H9 (cell line): ENCODE measurements around the gene TMEM248. TPM values are rescaled to one million over a fixed set of nuclear protein-coding genes. Genes with fewer than 3 reads are reported as not detected.
"Not testable (repeated sequence)": the region's sequence is repeated elsewhere in the genome, so short reads cannot be mapped to it uniquely, and the experiment has no call there.

Experiments used
- DNase-seq: peaks from one replicate; pipeline ENCODE4 v3.0.0-alpha.2; 2017
- H2AFZ ChIP-seq: one replicate; pipeline ENCODE4 v1.6.1; 2013; ENCODE audit warnings: mild to moderate bottlenecking, low read length, control low read depth, moderate library complexity
- H2AK5ac ChIP-seq: 2 replicates; pipeline ENCODE4 v1.6.1; 2013; ENCODE audit warnings: low read length, control low read depth, mixed read lengths; ENCODE audit not compliant: insufficient read length
- H2BK120ac ChIP-seq: one replicate; pipeline ENCODE4 v1.6.1; 2013; ENCODE audit warnings: low read depth, mild to moderate bottlenecking, low read length, control low read depth, inconsistent platforms; ENCODE audit not compliant: poor library complexity, severe bottlenecking
- H2BK12ac ChIP-seq: 2 replicates; pipeline ENCODE4 v1.6.1; 2013; ENCODE audit warnings: low read length, control low read depth, mixed read lengths, low read depth; ENCODE audit not compliant: insufficient read length
- H2BK15ac ChIP-seq: 2 replicates; pipeline ENCODE4 v1.6.1; 2013; ENCODE audit warnings: low read depth, low read length, control low read depth
- H2BK20ac ChIP-seq: one replicate; pipeline ENCODE4 v1.6.1; 2013; ENCODE audit warnings: low read depth, mild to moderate bottlenecking, low read length, control low read depth, inconsistent platforms; ENCODE audit not compliant: poor library complexity, severe bottlenecking
- H2BK5ac ChIP-seq: 2 replicates; pipeline ENCODE4 v1.6.1; 2013; ENCODE audit warnings: low read length, control low read depth, mixed read lengths; ENCODE audit not compliant: insufficient read length
- H3K14ac ChIP-seq: 2 replicates; pipeline ENCODE4 v1.6.1; 2013; ENCODE audit warnings: low read length, control low read depth; ENCODE audit not compliant: insufficient read depth
- H3K18ac ChIP-seq: 2 replicates; pipeline ENCODE4 v1.6.1; 2013; ENCODE audit warnings: low read depth, mild to moderate bottlenecking, mixed read lengths, low read length, control low read depth; ENCODE audit not compliant: insufficient read length
- H3K23ac ChIP-seq: 2 replicates; pipeline ENCODE4 v1.6.1; 2013; ENCODE audit warnings: low read length, control low read depth, mixed read lengths, low read depth; ENCODE audit not compliant: insufficient read length
- H3K23me2 ChIP-seq: 2 replicates; pipeline ENCODE4 v1.6.1; 2013; ENCODE audit warnings: low read depth, mild to moderate bottlenecking, mixed read lengths, low read length, control low read depth; ENCODE audit not compliant: insufficient read length, poor library complexity, severe bottlenecking
- H3K27ac ChIP-seq: 2 replicates; pipeline ENCODE4 v1.5.1; 2013; ENCODE audit warnings: low read length, control low read depth, mixed read lengths, low read depth; ENCODE audit not compliant: insufficient read length
- H3K27me3 ChIP-seq: 2 replicates; pipeline ENCODE4 v1.6.1; 2013; ENCODE audit warnings: low read length, control low read depth, inconsistent platforms; ENCODE audit not compliant: insufficient read depth
- H3K4ac ChIP-seq: 2 replicates; pipeline ENCODE4 v1.6.1; 2013; ENCODE audit warnings: low read depth, mild to moderate bottlenecking, control low read depth, inconsistent platforms, low read length, moderate library complexity
- H3K4me1 ChIP-seq: 2 replicates; pipeline ENCODE4 v1.6.1; 2013; ENCODE audit warnings: low read length, control low read depth, inconsistent platforms; ENCODE audit not compliant: insufficient read depth
- H3K4me2 ChIP-seq: 2 replicates; pipeline ENCODE4 v1.6.1; 2013; ENCODE audit warnings: low read length, control low read depth, mixed read lengths; ENCODE audit not compliant: insufficient read length, insufficient read depth
- H3K56ac ChIP-seq: 2 replicates; pipeline ENCODE4 v1.6.1; 2013; ENCODE audit warnings: low read depth, mild to moderate bottlenecking, mixed read lengths, low read length, control low read depth; ENCODE audit not compliant: insufficient read length
- H3K79me1 ChIP-seq: 2 replicates; pipeline ENCODE4 v1.6.1; 2013; ENCODE audit warnings: low read depth, mild to moderate bottlenecking, moderate library complexity, low read length, control low read depth, inconsistent platforms; ENCODE audit not compliant: insufficient read depth, poor library complexity, severe bottlenecking
- H3K79me2 ChIP-seq: 2 replicates; pipeline ENCODE4 v1.6.1; 2013; ENCODE audit warnings: low read length, control low read depth, inconsistent platforms; ENCODE audit not compliant: insufficient read depth
- H3K9ac ChIP-seq: 2 replicates; pipeline ENCODE4 v1.6.1; 2013; ENCODE audit warnings: low read length, control low read depth, mixed read lengths; ENCODE audit not compliant: insufficient read length; ENCODE audit errors: extremely low read depth
- H3K9me3 ChIP-seq: one replicate; pipeline ENCODE4 v1.6.1; 2013; ENCODE audit warnings: low read depth, low read length, inconsistent platforms; ENCODE audit not compliant: control insufficient read depth
- H3T11ph ChIP-seq: one replicate; pipeline ENCODE4 v1.6.1; 2013; ENCODE audit warnings: mild to moderate bottlenecking, low read length, control low read depth, inconsistent platforms
- H4K20me1 ChIP-seq: one replicate; pipeline ENCODE4 v1.6.1; 2013; ENCODE audit not compliant: control insufficient read depth, insufficient read length, insufficient read depth
- H4K5ac ChIP-seq: 2 replicates; pipeline ENCODE4 v1.6.1; 2013; ENCODE audit warnings: low read depth, mild to moderate bottlenecking, mixed read lengths, low read length, control low read depth; ENCODE audit not compliant: insufficient read length
- H4K8ac ChIP-seq: replicated peaks from 2 replicates; pipeline ENCODE4 v1.6.1; 2013; ENCODE audit warnings: low read length, control low read depth, mixed read lengths, low read depth; ENCODE audit not compliant: insufficient read length
- H4K91ac ChIP-seq: 2 replicates; pipeline ENCODE4 v1.6.1; 2013; ENCODE audit warnings: low read depth, mild to moderate bottlenecking, moderate library complexity, mixed read lengths, low read length, control low read depth; ENCODE audit not compliant: insufficient read length
- H3K27ac Mint-ChIP-seq, 3 experiments: 2 replicates in 2 of 3; 3 replicates in 1 of 3; pipeline ENCODE4 v1.8.0; 2020 to 2021; ENCODE audit warnings: mixed read lengths in 3 of 3, mild to moderate bottlenecking in 1 of 3, moderate library complexity in 1 of 3
- H3K27me3 Mint-ChIP-seq: 2 replicates; pipeline ENCODE4 v1.8.0; 2021; ENCODE audit warnings: low read depth, mild to moderate bottlenecking, moderate library complexity, mixed read lengths
- H3K36me3 Mint-ChIP-seq, 3 experiments: 2 replicates in 2 of 3; 3 replicates in 1 of 3; pipeline ENCODE4 v1.8.0; 2020 to 2021; ENCODE audit warnings: low read depth in 3 of 3, mixed read lengths in 3 of 3; ENCODE audit not compliant: insufficient read depth in 1 of 3
- H3K4me1 Mint-ChIP-seq, 2 experiments: 2 replicates each; pipeline ENCODE4 v1.8.0; 2020; ENCODE audit warnings: mixed read lengths in 2 of 2
- H3K4me3 Mint-ChIP-seq, 2 experiments: 2 replicates in 1 of 2; 3 replicates in 1 of 2; pipeline ENCODE4 v1.8.0; 2020 to 2021; ENCODE audit warnings: mild to moderate bottlenecking in 2 of 2, mixed read lengths in 2 of 2, moderate library complexity in 1 of 2
- H3K9me3 Mint-ChIP-seq, 2 experiments: 2 replicates in 1 of 2; 3 replicates in 1 of 2; pipeline ENCODE4 v1.8.0; 2020; ENCODE audit warnings: mild to moderate bottlenecking in 2 of 2, mixed read lengths in 2 of 2, moderate library complexity in 1 of 2
- WGBS: extraction: QIAGEN DNeasy Blood & Tissue Kit; methylation state at CpG from one replicate; pipeline ENCODE4 v1.1.7; 2013; ENCODE audit warnings: missing lambda C conversion rate, low lambda C conversion rate, mixed read lengths; ENCODE audit not compliant: insufficient read length; ENCODE audit errors: extremely low coverage; 5-methylcytosine and 5-hydroxymethylcytosine counted together
- total RNA-seq: library from RNA; stranded (reverse); gene quantifications from 2 replicates; pipeline ENCODE4 v1.2.1, GENCODE V29; 2021
- TF ChIP-seq, protein P1 (sequence below): fragments of 200-600 bp; sonication (generic); conservative IDR thresholded peaks from 3 replicates; pipeline ENCODE4 v1.8.0; 2021; ENCODE audit warnings: antibody characterized with exemption, mild to moderate bottlenecking

TMEM248 gene
- total RNA-seq, 1 experiment from 2014 or later = 74.2 TPM

DNA sequence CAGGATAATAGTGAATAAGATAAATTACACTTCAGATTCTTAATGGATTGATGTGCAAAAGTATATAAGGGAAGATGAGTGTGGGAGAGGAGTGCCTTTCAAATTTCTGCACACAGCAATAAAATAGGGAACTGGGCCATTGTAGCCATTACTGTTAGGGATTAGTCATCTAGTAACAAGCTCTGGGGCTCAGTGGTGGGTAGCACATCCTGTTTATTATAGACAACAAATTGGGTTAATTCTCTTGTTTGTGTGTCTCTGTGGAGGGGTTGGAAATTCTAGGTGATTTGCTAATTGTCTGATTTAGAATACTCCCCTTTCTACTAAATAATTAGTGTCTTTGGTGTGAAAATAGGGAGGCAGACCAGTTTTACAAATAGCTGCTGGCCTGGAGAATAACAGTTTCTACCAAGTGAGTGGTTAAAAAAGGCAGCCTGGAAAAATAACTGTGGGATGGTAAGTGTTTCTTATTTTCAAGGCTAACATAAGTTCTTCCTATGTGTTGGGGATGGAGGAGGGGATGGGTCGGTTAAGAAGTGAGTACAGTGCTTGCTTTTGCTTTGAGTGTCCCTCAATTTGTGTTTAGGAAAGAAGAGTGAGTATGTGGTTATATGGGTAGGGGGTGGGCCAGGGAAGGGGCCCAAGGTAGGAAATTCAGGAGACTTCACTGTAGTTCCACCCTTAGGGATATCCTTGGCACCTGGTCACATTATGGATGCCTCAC, 43.3 kb upstream of the TMEM248 start:
- Histone ChIP-seq H3K4me2 (no peak overlapping the region), H2AK5ac (no peak overlapping the region), H3K27me3 (no peaks in the 10 kb centered on the region), H3K4me1 (no peaks in the 10 kb centered on the region), H3K14ac (no peak overlapping the region), H3K27ac (no peak overlapping the region), H3K4ac (no peak overlapping the region), H2BK15ac (no peak overlapping the region), H3K23ac (no peak overlapping the region), H3K79me1 (no peaks in the 10 kb centered on the region), H4K5ac (no peak overlapping the region), H2BK5ac (no peak overlapping the region), H2AFZ (no peak overlapping the region), H3T11ph (no peak overlapping the region), H3K9me3 (no peaks in the 10 kb centered on the region), H4K20me1 (no peaks in the 10 kb centered on the region), H4K8ac (no peak overlapping the region), H3K23me2 (no peaks in the 10 kb centered on the region), H3K9ac (no peak overlapping the region), H2BK120ac (no peak overlapping the region), H3K56ac (no peak overlapping the region), H4K91ac (no peak overlapping the region), H3K79me2 (no peaks in the 10 kb centered on the region), H2BK12ac (no peak overlapping the region), H3K18ac (no peak overlapping the region), H2BK20ac (no peak overlapping the region)
- no CpG with 5 or more reads among the region's 1 CpG for WGBS
- no peaks in the 10 kb centered on the region for H3K9me3 Mint-ChIP-seq
- no peak for DNase-seq
- no peaks in the 10 kb centered on the region; the same call in 1 of the 2 replicates for H3K27me3 Mint-ChIP-seq
- H3K27ac Mint-ChIP-seq = no peak overlapping the region
- TF ChIP-seq, protein P1, sequence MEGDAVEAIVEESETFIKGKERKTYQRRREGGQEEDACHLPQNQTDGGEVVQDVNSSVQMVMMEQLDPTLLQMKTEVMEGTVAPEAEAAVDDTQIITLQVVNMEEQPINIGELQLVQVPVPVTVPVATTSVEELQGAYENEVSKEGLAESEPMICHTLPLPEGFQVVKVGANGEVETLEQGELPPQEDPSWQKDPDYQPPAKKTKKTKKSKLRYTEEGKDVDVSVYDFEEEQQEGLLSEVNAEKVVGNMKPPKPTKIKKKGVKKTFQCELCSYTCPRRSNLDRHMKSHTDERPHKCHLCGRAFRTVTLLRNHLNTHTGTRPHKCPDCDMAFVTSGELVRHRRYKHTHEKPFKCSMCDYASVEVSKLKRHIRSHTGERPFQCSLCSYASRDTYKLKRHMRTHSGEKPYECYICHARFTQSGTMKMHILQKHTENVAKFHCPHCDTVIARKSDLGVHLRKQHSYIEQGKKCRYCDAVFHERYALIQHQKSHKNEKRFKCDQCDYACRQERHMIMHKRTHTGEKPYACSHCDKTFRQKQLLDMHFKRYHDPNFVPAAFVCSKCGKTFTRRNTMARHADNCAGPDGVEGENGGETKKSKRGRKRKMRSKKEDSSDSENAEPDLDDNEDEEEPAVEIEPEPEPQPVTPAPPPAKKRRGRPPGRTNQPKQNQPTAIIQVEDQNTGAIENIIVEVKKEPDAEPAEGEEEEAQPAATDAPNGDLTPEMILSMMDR = no peak
- H3K4me1 Mint-ChIP-seq = no peaks in the 10 kb centered on the region
- H3K4me3 Mint-ChIP-seq = no peak overlapping the region
- H3K36me3 Mint-ChIP-seq = peaks cover 0 to 11% (median 10%) of the 10 kb centered on the region in 3 experiments; a peak in 5 of 7 replicates

DNA sequence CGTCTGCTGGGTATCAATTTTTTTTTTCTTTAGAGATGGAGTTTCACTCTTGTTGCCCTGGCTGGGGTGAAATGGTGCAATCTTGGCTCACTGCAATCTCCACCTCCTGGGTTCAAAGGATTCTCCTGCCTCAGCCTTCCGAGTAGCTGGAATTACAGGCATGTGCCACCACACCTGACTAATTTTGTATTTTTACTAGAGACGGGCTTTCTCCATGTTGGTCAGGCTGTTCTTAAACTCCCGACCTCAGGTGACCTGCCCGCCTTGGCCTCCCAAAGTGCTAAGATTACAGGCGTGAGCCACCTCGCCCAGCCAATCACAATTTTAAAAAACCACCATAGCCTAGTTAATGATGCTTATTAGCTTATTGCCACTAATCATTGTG, 42.7 kb upstream of the TMEM248 start:
- H2AFZ ChIP-seq, H3K27me3 ChIP-seq, H3K27ac Mint-ChIP-seq: not testable (repeated sequence)

More for the DNA sequence above, 42.7 kb upstream of the TMEM248 start:
- H3K4me2 ChIP-seq, H3K4ac ChIP-seq, H3K4me1 Mint-ChIP-seq, H3K18ac ChIP-seq, H3K79me2 ChIP-seq, H3K9me3 ChIP-seq, DNase-seq, H3K56ac ChIP-seq, H3K27ac ChIP-seq, H4K5ac ChIP-seq, H3K14ac ChIP-seq, H3K4me3 Mint-ChIP-seq, H4K8ac ChIP-seq, H3T11ph ChIP-seq, H3K4me1 ChIP-seq, H2BK15ac ChIP-seq, H3K79me1 ChIP-seq, H3K23me2 ChIP-seq, H3K23ac ChIP-seq, H3K27me3 Mint-ChIP-seq, H3K9ac ChIP-seq, H2AK5ac ChIP-seq, H2BK20ac ChIP-seq, H2BK5ac ChIP-seq, H3K9me3 Mint-ChIP-seq, H2BK120ac ChIP-seq, H4K20me1 ChIP-seq, H4K91ac ChIP-seq, H2BK12ac ChIP-seq: not testable (repeated sequence)
- peaks cover 0 to 11% (median 10%) of the 10 kb centered on the region in 3 experiments; a peak in 5 of 7 replicates for H3K36me3 Mint-ChIP-seq
- WGBS = no CpG with 5 or more reads among the region's 7 CpGs
